ENCODE data around the gene CAMK2G. TPM values are rescaled to one million over a fixed set of nuclear protein-coding genes. Genes with fewer than 3 reads are reported as not detected.

The CAMK2G gene
- total RNA-seq, 6 experiments from 2014 or later = 8.3 to 10.7 (median 9.4) TPM

DNA sequence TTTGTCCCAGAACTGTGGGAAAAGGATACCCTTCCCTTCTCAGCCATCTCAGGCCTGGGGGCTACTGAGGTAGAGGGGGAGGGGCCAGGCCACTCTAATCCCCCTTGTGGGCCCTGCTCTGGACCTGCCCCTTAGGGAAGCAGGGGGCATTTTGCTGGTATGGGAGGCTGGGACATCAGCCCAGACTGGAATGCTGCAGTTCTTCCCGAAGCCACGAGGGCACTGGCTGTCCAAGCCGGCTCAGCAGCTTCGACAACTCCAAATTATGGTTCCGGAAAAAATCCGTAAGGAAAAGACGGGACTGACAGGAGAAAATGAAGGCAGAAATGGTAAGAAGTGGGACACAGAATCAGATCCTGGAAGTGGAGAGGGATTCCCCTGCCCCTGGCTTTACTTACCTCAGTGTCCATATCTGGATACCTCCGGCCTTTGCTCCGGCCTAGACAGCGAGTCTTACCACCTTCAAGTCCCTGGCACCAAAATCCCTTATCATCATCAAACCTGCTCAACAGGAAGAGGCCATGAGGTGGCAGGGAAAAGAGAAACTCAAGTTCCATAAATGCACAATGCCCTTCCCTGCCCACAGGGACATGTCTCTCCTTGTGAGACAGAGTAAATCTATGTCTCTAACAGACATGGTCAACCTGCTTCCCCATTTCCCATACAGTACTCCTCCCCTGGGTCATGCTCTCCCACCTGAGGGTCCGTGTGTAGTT is 71.9 kb downstream of the CAMK2G start:
- Histone ChIP-seq H3K36me3 (peaks cover 3 to 79% (median 37%) of the 10 kb centered on the region in 4 donors), H3K9me3 (no peaks in the 10 kb centered on the region), H3K27ac (no peak overlapping the region), H3K4me3 (no peak overlapping the region), H3K27me3 (no peaks in the 10 kb centered on the region), H3K4me1 (no peaks in the 10 kb centered on the region)
- intact Hi-C loops (cut with DNase I) = no loop called here
- no peak for ATAC-seq
- peak in 1 of 3 donors; percentile 8 for DNase-seq
- no peak for TF ChIP-seq CTCF (IDR thresholded peaks at IDR 0.05)
- TF ChIP-seq POLR2A (IDR thresholded peaks at IDR 0.05) = no peak
- WGBS (ENCODE audit: insufficient coverage, low coverage, low lambda C conversion rate, missing lambda C conversion rate) = 73% methylated on average over 9 of the region's 11 CpGs

DNA sequence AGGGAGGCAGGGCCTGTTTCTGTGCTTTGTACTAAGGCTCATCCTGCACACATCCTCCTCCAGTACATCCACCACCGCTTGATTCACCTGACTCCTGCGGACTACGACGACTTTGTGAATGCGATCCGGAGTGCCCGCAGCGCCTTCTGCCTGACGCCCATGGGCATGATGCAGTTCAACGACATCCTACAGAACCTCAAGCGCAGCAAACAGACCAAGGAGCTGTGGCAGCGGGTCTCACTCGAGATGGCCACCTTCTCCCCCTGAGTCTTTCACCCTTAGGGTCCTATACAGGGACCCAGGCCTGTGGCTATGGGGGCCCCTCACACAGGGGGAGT is 73.1 kb downstream of the CAMK2G start:
- H3K9me3 ChIP-seq = no peaks in the 10 kb centered on the region
- H3K27me3 ChIP-seq = no peaks in the 10 kb centered on the region
- ATAC-seq (no peak), DNase-seq (no peak)
- H3K4me3 ChIP-seq = no peak overlapping the region
- no peak overlapping the region for H3K27ac ChIP-seq
- no peak for TF ChIP-seq POLR2A (IDR thresholded peaks at IDR 0.05)
- no peak for TF ChIP-seq CTCF (IDR thresholded peaks at IDR 0.05)
- no CpG with 5 or more reads among the region's 13 CpGs for WGBS (ENCODE audit: insufficient coverage, low coverage, low lambda C conversion rate, missing lambda C conversion rate)
- H3K36me3 ChIP-seq = peaks cover 3 to 86% (median 39%) of the 10 kb centered on the region in 4 donors
- no peaks in the 10 kb centered on the region for H3K4me1 ChIP-seq
- intact Hi-C loops (cut with DNase I) = no loop called here

- no peak for TF ChIP-seq POLR2A (IDR thresholded peaks at IDR 0.05)
- no peak for TF ChIP-seq CTCF (IDR thresholded peaks at IDR 0.05)
- no peak overlapping the region for H3K27ac ChIP-seq
- H3K4me1 ChIP-seq = no peaks in the 10 kb centered on the region
- no peaks in the 10 kb centered on the region for H3K27me3 ChIP-seq
- peak in 1 of 4 donors; percentile 2 for ATAC-seq
- 76% methylated on average over 3 of the region's 20 CpGs for WGBS (ENCODE audit: insufficient coverage, low coverage, low lambda C conversion rate, missing lambda C conversion rate)
- no peak overlapping the region for H3K4me3 ChIP-seq
- H3K9me3 ChIP-seq = no peaks in the 10 kb centered on the region
- intact Hi-C loops (cut with DNase I) = no loop called here
- H3K36me3 ChIP-seq = peaks cover 3 to 86% (median 37%) of the 10 kb centered on the region in 4 donors
- DNase-seq = peak in 1 of 3 donors; percentile 20
These were observed 73.6 kb downstream of the CAMK2G start for GRCh38 chr10:73800560-73801252.

DNA sequence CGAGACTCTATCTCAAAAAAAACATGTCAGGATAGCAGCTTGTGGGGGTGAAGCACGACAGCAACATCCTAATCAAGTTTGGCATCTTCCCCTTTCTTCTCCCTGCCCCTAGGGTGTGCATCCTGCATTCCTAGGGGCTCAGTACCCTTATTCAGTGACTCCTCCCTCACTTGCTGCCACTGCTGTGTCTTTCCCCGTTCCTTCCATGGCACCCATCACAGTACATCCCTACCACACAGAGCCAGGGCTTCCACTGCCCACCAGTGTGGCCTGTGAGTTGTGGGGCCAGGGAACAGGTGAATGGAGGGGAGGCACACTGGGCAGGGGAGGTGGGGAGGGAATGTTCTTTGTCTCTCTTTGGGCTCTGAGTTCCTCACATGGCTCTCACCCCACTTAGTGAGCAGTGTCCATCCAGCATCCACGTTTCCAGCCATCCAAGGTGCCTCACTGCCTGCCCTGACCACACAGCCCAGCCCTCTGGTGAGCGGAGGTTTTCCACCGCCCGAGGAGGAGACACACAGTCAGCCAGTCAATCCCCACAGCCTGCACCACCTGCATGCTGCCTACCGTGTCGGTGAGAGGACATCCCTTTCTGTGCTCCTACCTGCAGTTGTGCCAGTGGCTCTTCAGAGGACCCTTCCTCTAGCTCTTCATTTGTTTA is 74.3 kb downstream of the CAMK2G start:
- no peak overlapping the region for H3K27ac ChIP-seq
- peak in 1 of 3 donors; percentile 22 for DNase-seq
- peaks cover 3 to 87% (median 40%) of the 10 kb centered on the region in 4 donors for H3K36me3 ChIP-seq
- intact Hi-C loops (cut with DNase I) = no loop called here
- H3K4me3 ChIP-seq = no peak overlapping the region
- WGBS (ENCODE audit: insufficient coverage, low coverage, low lambda C conversion rate, missing lambda C conversion rate) = 73% methylated on average over 5 of the region's 9 CpGs
- TF ChIP-seq POLR2A (IDR thresholded peaks at IDR 0.05) (no peak), CTCF (IDR thresholded peaks at IDR 0.05) (no peak)
- no peaks in the 10 kb centered on the region for H3K9me3 ChIP-seq
- ATAC-seq = peak in 2 of 4 donors; percentile 2 to 3
- H3K27me3 ChIP-seq = no peaks in the 10 kb centered on the region
- H3K4me1 ChIP-seq = no peaks in the 10 kb centered on the region

Measured in right lobe of liver (tissue), 6 donors.